Endothelial cell of umbilical vein (primary cell): ENCODE data around the gene RIBC1. TPM values are rescaled to one million over a fixed set of nuclear protein-coding genes. Genes with fewer than 3 reads are reported as not detected.

Experiments used
- BruUV-seq: library from RNA; stranded (reverse); fragments of 400-500 nt; replicated peaks from 2 replicates; lab custom pipeline; 2021; lab: Mats Ljungman, UMichigan
- CTCF ChIA-PET: fragments of 300-600, 350-600 bp; sonication (Branson Sonifier 250); formaldehyde crosslinking; loops from one replicate; lab custom pipeline; 2021; ENCODE audit warnings: antibody characterized with exemption, inconsistent platforms; lab: Charles Lee
- POLR2A ChIA-PET: fragments of 300-600, 350-600 bp; sonication (Branson Sonifier 250); formaldehyde crosslinking; loops from one replicate; lab custom pipeline; 2021; ENCODE audit warnings: antibody characterized with exemption, inconsistent platforms; lab: Charles Lee
- DNase-seq: peaks from one replicate; pipeline ENCODE4 v3.0.0-alpha.2; 2011; ENCODE audit warnings: low read depth, low spot score
- FAIRE-seq: peaks from 2 replicates; lab custom pipeline; 2011; peaks lifted over from hg19 to GRCh38; lab: Jason Lieb, UNC
- H2AFZ ChIP-seq: 2 replicates; pipeline ENCODE4 v1.6.0; 2012; ENCODE audit warnings: low read depth, low read length, control low read depth, inconsistent platforms
- H3K27ac ChIP-seq: 2 replicates; pipeline ENCODE4 v1.5.1; 2011; ENCODE audit warnings: low read depth, mild to moderate bottlenecking, control low read depth, low read length, moderate library complexity; ENCODE audit not compliant: insufficient read depth
- H3K27me3 ChIP-seq, 2 experiments: 2 replicates each; pipeline versions ENCODE4 v1.6.0 to v1.6.1; 2011; ENCODE audit warnings: low read length in 2 of 2, mixed read lengths in 1 of 2; ENCODE audit not compliant: control insufficient read depth in 2 of 2, insufficient read depth in 2 of 2
- H3K36me3 ChIP-seq, 2 experiments: 2 replicates in 1 of 2; 3 replicates in 1 of 2; pipeline ENCODE4 v1.5.1; 2011; ENCODE audit warnings: low read length in 2 of 2, mild to moderate bottlenecking in 1 of 2, moderate library complexity in 1 of 2; ENCODE audit not compliant: control insufficient read depth in 2 of 2, insufficient read depth in 2 of 2; ENCODE audit errors: extremely low read depth in 1 of 2
- H3K4me1 ChIP-seq: 3 replicates; pipeline ENCODE4 v1.5.1; 2011; ENCODE audit warnings: mild to moderate bottlenecking, low read length; ENCODE audit not compliant: control insufficient read depth, insufficient read depth; ENCODE audit errors: extremely low read depth
- H3K4me2 ChIP-seq: 2 replicates; pipeline ENCODE4 v1.6.1; 2011; ENCODE audit warnings: low read length, control low read depth, mixed read lengths; ENCODE audit not compliant: insufficient read depth
- H3K4me3 ChIP-seq, 3 experiments: fragments of 200-600 bp in 1 of 3; sonication (generic), shearing (Covaris generic) in 1 of 3; replicated peaks in 1 of 3; 2 replicates each; pipeline ENCODE4 v1.5.1; 2011 to 2016; ENCODE audit warnings: control low read depth in 3 of 3, low read length in 3 of 3, mild to moderate bottlenecking in 2 of 3, inconsistent platforms in 1 of 3, low read depth in 1 of 3, moderate library complexity in 1 of 3; ENCODE audit not compliant: insufficient read depth in 1 of 3
- H3K79me2 ChIP-seq: 2 replicates; pipeline ENCODE4 v1.6.0; 2012; ENCODE audit warnings: low read length, inconsistent platforms; ENCODE audit not compliant: control insufficient read depth, insufficient read depth
- H3K9ac ChIP-seq: replicated peaks from 2 replicates; pipeline ENCODE3; 2011; ENCODE audit warnings: low read length, control low read depth; ENCODE audit not compliant: insufficient read depth; ENCODE audit errors: extremely low read depth
- H3K9me1 ChIP-seq: replicated peaks from 3 replicates; pipeline ENCODE4 v1.6.0; 2011; ENCODE audit warnings: mild to moderate bottlenecking, low read length; ENCODE audit not compliant: control insufficient read depth, insufficient read depth; ENCODE audit errors: extremely low read depth
- H3K9me3 ChIP-seq: replicated peaks from 2 replicates; pipeline ENCODE4 v1.5.1; 2012; ENCODE audit warnings: low read length, inconsistent platforms; ENCODE audit not compliant: control insufficient read depth, insufficient read depth
- H4K20me1 ChIP-seq: replicated peaks from 2 replicates; pipeline ENCODE3; 2011; ENCODE audit warnings: mild to moderate bottlenecking, low read length; ENCODE audit not compliant: control insufficient read depth, insufficient read depth; ENCODE audit errors: extremely low read depth
- CTCF ChIP-seq, 2 donors: IDR thresholded peaks; 1 replicate in 1 of 2; 2 replicates in 1 of 2; pipeline ENCODE4 v1.5.1; 2011; ENCODE audit warnings: low read length in 2 of 2, mild to moderate bottlenecking in 2 of 2, moderate library complexity in 2 of 2, control low read depth in 1 of 2, inconsistent platforms in 1 of 2, low read depth in 1 of 2; ENCODE audit not compliant: insufficient read depth in 1 of 2; ENCODE audit errors: extremely low read depth in 1 of 2
- EZH2 ChIP-seq: IDR thresholded peaks from 2 replicates; pipeline ENCODE4 v1.6.1; 2012; ENCODE audit warnings: borderline replicate concordance, low read depth, mild to moderate bottlenecking, moderate library complexity, low read length, inconsistent platforms; ENCODE audit not compliant: severe bottlenecking
- FOS ChIP-seq: IDR thresholded peaks from 2 replicates; pipeline ENCODE4 v1.6.1; 2011; ENCODE audit warnings: mild to moderate bottlenecking, low read length, moderate library complexity, borderline replicate concordance; ENCODE audit not compliant: insufficient read depth
- GATA2 ChIP-seq: IDR thresholded peaks from 2 replicates; pipeline ENCODE4 v1.7.0; 2011; ENCODE audit warnings: low read depth, mild to moderate bottlenecking, moderate library complexity, mixed read lengths, low read length; ENCODE audit not compliant: insufficient read length, insufficient read depth
- JUN ChIP-seq: IDR thresholded peaks from 2 replicates; pipeline ENCODE4 v1.6.1; 2011; ENCODE audit warnings: borderline replicate concordance, low read depth; ENCODE audit not compliant: insufficient read length, insufficient read depth
- MAX ChIP-seq: IDR thresholded peaks from 2 replicates; pipeline ENCODE4 v1.6.1; 2011; ENCODE audit not compliant: insufficient read depth, insufficient read length
- MYC ChIP-seq: IDR thresholded peaks from one replicate; pipeline ENCODE4 v1.6.1; 2011; ENCODE audit warnings: mild to moderate bottlenecking, low read depth, low read length
- POLR2A ChIP-seq: IDR thresholded peaks from 2 replicates; pipeline ENCODE4 v1.6.1; 2012; ENCODE audit warnings: low read depth, mild to moderate bottlenecking, control low read depth, low read length
- POLR2AphosphoS5 ChIP-seq: IDR thresholded peaks from 2 replicates; pipeline ENCODE4 v1.6.1; 2012; ENCODE audit warnings: low read depth, mild to moderate bottlenecking, control low read depth, low read length, moderate library complexity; ENCODE audit not compliant: insufficient read depth
- dilution Hi-C: fragments of 300-500 bp; cut with MboI; formaldehyde crosslinking; loops from one replicate; pipeline ENCODE4 v1.15.0; 2019; ENCODE audit warnings: low sequenced_read_pairs; ENCODE audit not compliant: extremely low pct_ligation_motif_present
- intact Hi-C: fragments of 100-400 bp; cut with micrococcal nuclease; formaldehyde crosslinking; loops from one replicate; pipeline ENCODE4 v1.10.0; 2022
- polyA plus RNA-seq, 4 experiments: library from polyadenylated mRNA; depleted of rRNA in 3 of 4; stranded (reverse) in 3 of 4; unstranded in 1 of 4; fragments of >200 nt; gene quantifications; 2 replicates each; pipeline versions ENCODE4 v1.2.1 to v1.2.3, GENCODE V29; 2011 to 2012; ENCODE audit warnings: missing spikeins in 1 of 4
- total RNA-seq: library from RNA; stranded (reverse); gene quantifications from 2 replicates; pipeline ENCODE4 v1.2.3, GENCODE V29; 2021

The RIBC1 gene
- total and polyA plus RNA-seq, 2 donors (not counting 3 experiments of a cell fraction or from before 2014, with no cell fraction given) = 0.23 to 0.86 TPM

GRCh38 chrX:53452812-53453211 lies 30.1 kb downstream of the RIBC1 start:
- Histone ChIP-seq H3K4me3 (no peak overlapping the region), H3K9me3 (no peaks in the 10 kb centered on the region), H3K27ac (no peak overlapping the region), H3K4me1 (no peaks in the 10 kb centered on the region), H3K4me2 (no peak overlapping the region), H3K36me3 (no peaks in the 10 kb centered on the region), H3K9me1 (no peaks in the 10 kb centered on the region), H4K20me1 (no peaks in the 10 kb centered on the region), H3K27me3 (peaks cover 0 to 3% of the 10 kb centered on the region in 2 experiments), H3K79me2 (no peaks in the 10 kb centered on the region), H2AFZ (no peak overlapping the region), H3K9ac (no peak overlapping the region)
- CTCF ChIA-PET = interaction anchor here (1.8 kb wide), 1 partner anchor 135 kb away, joined by 4 read pairs; no protein-coding TSS in a partner anchor
- dilution Hi-C loops = no loop called here
- FAIRE-seq = no peak
- intact Hi-C loops = no loop called here
- BruUV-seq = no TSS peak
- DNase-seq = no peak
- POLR2A ChIA-PET = no interaction called here
- no peak for TF ChIP-seq GATA2
- TF ChIP-seq JUN = no peak
- no peak for TF ChIP-seq MAX
- no peak for TF ChIP-seq POLR2A
- TF ChIP-seq POLR2AphosphoS5 = no peak
- TF ChIP-seq FOS = no peak
- no peak for TF ChIP-seq MYC
- TF ChIP-seq CTCF (IDR thresholded peaks at IDR 0.05; ENCODE audit: extremely low read depth in 1 of 2, insufficient read depth in 1 of 2, low read depth in 1 of 2, low read length in 2 of 2) = no peak
- TF ChIP-seq EZH2 = no peak
